ENCODE measurements around the gene HPN.
"Not testable (repeated sequence)": the region's sequence is repeated elsewhere in the genome, so short reads cannot be mapped to it uniquely, and the experiment has no call there.

Gene HPN

DNA sequence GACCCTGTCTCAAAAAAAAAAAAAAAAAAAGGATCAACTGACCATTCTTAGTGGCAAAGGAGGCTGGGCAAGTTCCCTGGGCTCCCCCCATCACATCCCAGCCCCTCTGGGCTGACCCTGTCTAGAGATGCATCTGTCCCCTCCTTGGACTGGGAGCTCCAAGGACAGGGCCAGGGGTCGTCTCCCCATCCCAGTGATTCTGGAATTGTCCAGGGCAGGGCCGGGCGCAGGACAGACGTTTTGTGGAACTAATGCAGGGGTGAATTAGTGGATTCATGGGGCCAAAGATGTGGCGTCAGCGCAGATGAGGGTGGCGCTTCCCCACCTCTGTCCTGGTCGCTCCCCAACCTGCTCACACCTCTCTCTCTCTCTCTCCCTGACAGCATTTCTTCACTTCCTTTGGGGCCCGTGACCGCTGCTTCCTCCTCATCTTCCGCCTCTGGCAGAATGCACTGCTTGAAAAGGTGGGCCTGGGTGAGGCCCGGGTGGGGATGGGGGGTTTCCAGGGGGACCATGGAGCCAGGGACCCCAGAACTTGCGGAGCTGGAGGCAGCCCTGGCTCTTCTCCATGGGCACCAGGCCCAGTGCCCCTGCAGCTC, 30.3 kb upstream of the HPN start:
- no peak overlapping the region for H3K9ac ChIP-seq (ENCODE audit: low read length)
- H3K9me3 ChIP-seq (ENCODE audit: low read length), result no peaks in the 10 kb centered on the region
- peaks cover 11% of the 10 kb centered on the region for H3K4me1 ChIP-seq (ENCODE audit: insufficient read depth, low read length)
- H3K36me3 ChIP-seq (ENCODE audit: insufficient read depth, low read length), result peaks cover 48% of the 10 kb centered on the region
- no peaks in the 10 kb centered on the region for H3K27me3 ChIP-seq (ENCODE audit: control insufficient read depth in 1 of 2, insufficient read depth in 2 of 2, low read length in 2 of 2)
- H3K27ac ChIP-seq (ENCODE audit: low read depth, low read length), result no peak overlapping the region
- H3K4me3 ChIP-seq (ENCODE audit: low read depth in 1 of 2, low read length in 2 of 2), result no peak overlapping the region

DNA sequence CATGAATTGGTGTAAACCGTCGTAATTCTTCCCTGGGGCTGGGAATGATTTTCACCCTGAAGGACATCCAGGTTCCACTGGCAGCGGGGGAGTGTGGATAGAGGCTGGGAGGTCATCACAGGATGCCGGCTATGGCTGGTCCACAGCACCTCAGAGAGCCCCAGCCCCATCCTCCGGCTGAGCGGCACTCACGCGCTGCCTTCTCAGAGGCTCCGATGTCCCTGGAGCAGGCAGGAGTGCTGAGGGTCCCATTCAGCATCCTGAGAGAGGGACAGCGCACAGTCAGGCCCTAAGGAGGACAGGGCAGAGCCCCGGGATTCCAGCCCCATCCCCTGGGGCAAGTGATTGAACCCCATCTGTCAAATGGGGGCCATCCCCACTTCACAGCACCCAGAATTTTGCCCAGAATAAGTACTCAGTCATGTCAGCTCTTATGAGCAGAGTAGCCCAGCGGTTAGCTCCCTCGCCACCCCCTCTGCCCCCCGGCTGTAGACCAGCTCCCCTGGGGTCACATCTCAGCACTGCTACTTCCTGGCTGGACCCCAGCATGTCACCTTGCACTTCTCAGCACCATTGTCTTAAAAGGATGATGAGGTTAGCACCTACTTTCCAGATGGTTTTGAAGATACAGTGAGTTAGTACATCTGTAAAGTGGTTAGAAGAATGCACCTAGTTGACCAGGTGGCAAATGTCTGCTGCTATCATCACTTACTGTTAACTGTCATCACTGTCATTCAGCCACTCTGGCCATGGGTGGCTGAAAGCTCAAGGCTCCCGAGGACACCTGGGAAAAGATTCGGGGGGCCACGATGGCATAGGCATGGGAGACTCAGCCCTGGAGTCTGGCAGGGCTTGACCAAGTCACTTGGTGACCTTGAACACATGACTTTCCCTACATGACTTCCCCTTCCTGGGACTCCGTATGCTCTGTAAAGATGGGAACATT, 29.5 kb upstream of the HPN start:
- no peaks in the 10 kb centered on the region for H3K27me3 ChIP-seq (ENCODE audit: control insufficient read depth in 1 of 2, insufficient read depth in 2 of 2, low read length in 2 of 2)
- no peak overlapping the region for H3K9ac ChIP-seq (ENCODE audit: low read length)
- no peak overlapping the region for H3K27ac ChIP-seq (ENCODE audit: low read depth, low read length)
- H3K36me3 ChIP-seq (ENCODE audit: insufficient read depth, low read length), result peaks cover 49% of the 10 kb centered on the region
- peaks cover 11% of the 10 kb centered on the region for H3K4me1 ChIP-seq (ENCODE audit: insufficient read depth, low read length)
- H3K4me3 ChIP-seq (ENCODE audit: low read depth in 1 of 2, low read length in 2 of 2), result no peak overlapping the region
- no peaks in the 10 kb centered on the region for H3K9me3 ChIP-seq (ENCODE audit: low read length)

DNA sequence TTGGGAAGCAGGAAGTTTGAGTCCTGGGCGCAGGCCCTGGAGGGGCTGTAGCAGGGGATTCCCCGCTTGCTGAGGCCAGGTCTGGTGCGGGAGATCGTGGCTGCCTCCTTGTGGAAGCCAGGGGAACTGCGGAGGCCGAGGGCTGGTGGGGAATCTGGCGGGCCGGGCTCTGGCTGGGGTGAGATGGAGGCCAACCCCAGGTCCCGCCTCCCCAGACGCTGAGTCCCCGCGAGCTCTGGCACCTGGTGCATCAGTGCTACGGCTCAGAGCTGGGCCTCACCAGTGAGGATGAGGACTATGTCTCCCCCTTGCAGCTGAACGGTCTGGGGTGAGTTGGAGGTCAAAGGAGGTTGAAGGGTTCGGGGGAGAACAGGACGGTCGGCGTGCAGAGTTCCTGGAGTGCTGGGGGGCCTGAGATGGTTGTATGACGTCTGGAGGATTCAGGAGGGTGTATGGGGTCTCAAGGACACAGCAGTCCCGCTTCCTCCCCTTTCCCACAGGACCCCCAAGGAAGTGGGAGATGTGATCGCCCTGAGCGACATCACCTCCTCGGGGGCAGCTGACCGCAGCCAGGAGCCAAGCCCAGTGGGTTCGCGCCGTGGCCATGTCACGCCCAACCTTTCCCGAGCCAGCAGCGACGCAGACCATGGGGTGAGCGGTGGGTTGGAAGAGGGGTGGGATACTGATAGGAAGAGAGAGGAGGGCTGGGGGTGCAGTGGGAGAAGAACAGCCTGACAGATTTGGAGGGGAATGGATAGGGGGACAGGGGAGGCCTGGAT, 28.3 kb upstream of the HPN start:
- no peak overlapping the region for H3K4me3 ChIP-seq (ENCODE audit: low read depth in 1 of 2, low read length in 2 of 2)
- H3K4me1 ChIP-seq (ENCODE audit: insufficient read depth, low read length), result peaks cover 11% of the 10 kb centered on the region
- H3K9ac ChIP-seq (ENCODE audit: low read length), result no peak overlapping the region
- H3K27ac ChIP-seq (ENCODE audit: low read depth, low read length), result no peak overlapping the region
- H3K27me3 ChIP-seq (ENCODE audit: control insufficient read depth in 1 of 2, insufficient read depth in 2 of 2, low read length in 2 of 2), result no peaks in the 10 kb centered on the region
- H3K9me3 ChIP-seq (ENCODE audit: low read length), result no peaks in the 10 kb centered on the region
- H3K36me3 ChIP-seq (ENCODE audit: insufficient read depth, low read length), result peaks cover 59% of the 10 kb centered on the region

DNA sequence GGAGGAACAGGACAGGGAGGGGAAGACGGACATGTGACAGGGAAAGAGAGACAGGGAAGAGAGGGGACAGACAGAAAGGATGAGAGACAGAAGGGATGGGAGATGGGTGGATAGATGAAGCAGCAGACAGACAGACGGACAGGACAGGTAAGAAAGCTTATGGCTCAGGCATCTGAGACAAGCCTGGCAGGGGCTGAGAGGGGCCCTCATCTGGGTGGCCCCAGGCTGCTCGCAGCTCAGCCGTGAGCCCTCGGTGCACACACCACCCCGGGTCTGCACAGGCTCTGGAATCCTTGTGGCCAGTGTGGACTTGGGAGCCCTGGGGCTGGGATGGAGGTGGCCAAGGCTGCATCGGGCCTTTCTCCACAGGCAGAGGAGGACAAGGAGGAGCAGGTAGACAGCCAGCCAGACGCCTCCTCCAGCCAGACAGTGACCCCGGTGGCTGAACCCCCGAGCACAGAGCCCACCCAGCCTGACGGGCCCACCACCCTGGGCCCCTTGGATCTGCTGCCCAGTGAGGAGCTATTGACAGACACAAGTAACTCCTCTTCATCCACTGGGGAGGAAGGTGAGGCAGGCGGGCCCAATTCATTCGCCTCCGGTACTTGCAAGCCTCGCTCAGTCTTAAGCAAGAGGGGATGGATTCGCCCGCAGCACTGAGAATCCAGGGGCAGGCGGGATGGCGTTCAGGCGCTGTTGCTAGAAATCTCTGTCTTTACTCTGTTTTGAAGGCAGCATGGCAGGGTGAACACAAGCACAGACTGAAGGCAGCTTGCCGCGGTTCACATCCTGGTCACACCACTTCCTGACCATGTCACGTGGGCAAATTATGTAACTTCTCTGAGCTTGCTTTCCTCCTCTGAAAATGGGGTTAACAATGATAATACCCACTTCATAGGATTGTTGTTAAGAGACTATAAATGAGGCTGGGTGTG, 27.4 kb upstream of the HPN start:
- H3K4me1 ChIP-seq (ENCODE audit: insufficient read depth, low read length), result peaks cover 11% of the 10 kb centered on the region
- no peak overlapping the region for H3K27ac ChIP-seq (ENCODE audit: low read depth, low read length)
- H3K27me3 ChIP-seq (ENCODE audit: control insufficient read depth in 1 of 2, insufficient read depth in 2 of 2, low read length in 2 of 2), result no peaks in the 10 kb centered on the region
- no peaks in the 10 kb centered on the region for H3K9me3 ChIP-seq (ENCODE audit: low read length)
- no peak overlapping the region for H3K4me3 ChIP-seq (ENCODE audit: low read depth in 1 of 2, low read length in 2 of 2)
- peaks cover 68% of the 10 kb centered on the region for H3K36me3 ChIP-seq (ENCODE audit: insufficient read depth, low read length)
- no peak overlapping the region for H3K9ac ChIP-seq (ENCODE audit: low read length)

DNA sequence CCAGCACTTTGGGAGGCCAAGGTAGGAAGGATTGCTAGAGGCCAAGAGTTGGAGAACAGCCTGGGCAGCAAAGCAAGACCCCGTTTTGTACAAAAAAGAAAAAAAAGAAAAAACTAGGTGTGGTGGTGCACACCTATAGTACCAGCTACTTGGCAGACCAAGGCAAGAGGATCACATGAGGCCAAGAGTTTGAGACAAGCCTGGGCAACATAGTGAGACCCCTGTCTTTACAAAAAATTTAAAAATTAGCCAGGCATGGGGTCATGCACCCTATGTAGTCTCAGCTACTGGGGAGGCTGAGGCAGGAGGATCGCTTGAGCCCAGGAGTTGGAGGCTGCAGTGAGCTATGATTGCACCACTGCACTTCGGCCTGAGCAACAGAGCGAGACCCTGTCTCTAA, 26.7 kb upstream of the HPN start:
- peaks cover 68% of the 10 kb centered on the region for H3K36me3 ChIP-seq (ENCODE audit: insufficient read depth, low read length)
- H3K9ac ChIP-seq (ENCODE audit: low read length); H3K27ac ChIP-seq (ENCODE audit: low read depth, low read length); H3K27me3 ChIP-seq (ENCODE audit: control insufficient read depth in 1 of 2, insufficient read depth in 2 of 2, low read length in 2 of 2); H3K9me3 ChIP-seq (ENCODE audit: low read length); H3K4me3 ChIP-seq (ENCODE audit: low read depth in 1 of 2, low read length in 2 of 2): not testable (repeated sequence)
- H3K4me1 ChIP-seq (ENCODE audit: insufficient read depth, low read length), result peaks cover 11% of the 10 kb centered on the region

DNA sequence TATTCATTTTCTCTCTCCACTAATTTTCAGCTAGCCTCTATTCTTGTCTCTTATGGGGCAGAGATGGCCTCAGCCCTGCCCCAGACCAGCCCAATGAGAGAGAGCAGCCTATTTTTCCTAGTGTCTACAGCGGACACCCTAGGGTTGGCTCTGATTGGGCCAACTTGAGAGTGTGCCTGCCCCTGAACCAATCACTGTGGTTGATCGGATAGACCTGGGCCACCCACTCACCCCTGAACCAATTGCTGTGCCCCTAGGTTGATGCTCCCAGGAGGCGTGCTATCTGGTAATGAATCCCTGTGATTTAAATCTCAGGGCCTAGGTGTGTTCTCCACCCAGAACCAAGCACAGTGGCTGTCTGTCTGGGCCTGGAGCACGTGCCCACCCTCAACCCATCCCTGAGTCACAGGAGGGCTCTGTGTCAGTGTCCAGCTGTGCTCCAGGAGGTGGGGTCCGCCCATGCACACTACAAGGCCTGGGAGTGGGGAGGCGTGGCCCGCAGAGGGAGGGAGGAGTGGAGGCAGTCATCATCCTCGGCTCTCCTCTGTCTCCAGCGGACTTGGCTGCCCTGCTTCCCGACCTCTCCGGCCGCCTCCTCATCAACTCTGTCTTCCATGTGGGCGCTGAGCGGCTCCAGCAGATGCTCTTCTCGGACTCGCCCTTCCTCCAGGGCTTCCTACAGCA, 26.1 kb upstream of the HPN start:
- Histone ChIP-seq H3K4me1 (ENCODE audit: insufficient read depth, low read length) (peaks cover 11% of the 10 kb centered on the region), H3K36me3 (ENCODE audit: insufficient read depth, low read length) (peaks cover 65% of the 10 kb centered on the region), H3K9me3 (ENCODE audit: low read length) (no peaks in the 10 kb centered on the region), H3K27me3 (ENCODE audit: control insufficient read depth in 1 of 2, insufficient read depth in 2 of 2, low read length in 2 of 2) (no peaks in the 10 kb centered on the region), H3K27ac (ENCODE audit: low read depth, low read length) (no peak overlapping the region), H3K4me3 (ENCODE audit: low read depth in 1 of 2, low read length in 2 of 2) (no peak overlapping the region), H3K9ac (ENCODE audit: low read length) (no peak overlapping the region)

DNA sequence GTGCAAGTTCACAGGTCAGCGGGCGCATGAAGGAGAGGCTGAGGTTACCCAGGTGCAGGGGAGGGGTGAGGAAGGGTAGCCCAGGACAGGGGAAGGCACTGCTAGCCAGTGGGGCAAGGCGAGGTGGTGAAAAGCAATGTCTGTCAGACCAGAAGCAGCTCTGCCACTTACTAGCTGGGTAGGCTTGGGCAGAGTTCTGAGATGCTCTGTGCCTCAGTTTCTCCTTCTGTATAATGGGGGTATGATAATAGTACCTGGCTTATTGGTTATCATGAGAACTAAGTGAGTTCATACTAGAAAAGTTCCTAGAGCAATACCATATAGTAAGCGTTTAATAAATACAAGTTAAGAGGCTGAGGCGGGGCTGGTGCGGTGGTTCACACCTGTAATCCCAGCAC, 25.6 kb upstream of the HPN start:
- Histone ChIP-seq H3K27ac (ENCODE audit: low read depth, low read length) (no peak overlapping the region), H3K4me3 (ENCODE audit: low read depth in 1 of 2, low read length in 2 of 2) (no peak overlapping the region), H3K27me3 (ENCODE audit: control insufficient read depth in 1 of 2, insufficient read depth in 2 of 2, low read length in 2 of 2) (no peaks in the 10 kb centered on the region), H3K9me3 (ENCODE audit: low read length) (no peaks in the 10 kb centered on the region), H3K9ac (ENCODE audit: low read length) (no peak overlapping the region), H3K4me1 (ENCODE audit: insufficient read depth, low read length) (peaks cover 11% of the 10 kb centered on the region), H3K36me3 (ENCODE audit: insufficient read depth, low read length) (peaks cover 66% of the 10 kb centered on the region)

DNA sequence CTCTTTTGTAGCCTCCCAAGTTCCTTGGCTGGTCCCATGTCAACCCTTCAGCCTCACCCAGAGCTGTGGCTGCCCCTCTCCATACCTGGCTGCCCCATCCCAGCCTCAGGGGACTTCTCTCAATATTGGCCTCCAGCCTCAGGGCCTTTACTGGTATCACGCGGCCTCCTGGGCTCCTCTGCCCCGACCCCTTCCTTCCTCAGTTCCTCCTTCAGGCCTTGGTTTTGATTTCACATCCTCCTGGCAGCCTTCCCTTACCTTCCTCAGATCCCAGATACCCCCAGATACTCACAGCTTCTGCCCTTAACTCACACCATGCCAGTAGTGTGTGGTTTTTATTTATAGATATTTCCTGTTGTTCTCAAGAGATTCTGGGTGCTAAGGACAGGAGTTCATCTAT, 24.0 kb upstream of the HPN start:
- Histone ChIP-seq H3K9ac (ENCODE audit: low read length) (no peak overlapping the region), H3K36me3 (ENCODE audit: insufficient read depth, low read length) (peaks cover 73% of the 10 kb centered on the region), H3K4me1 (ENCODE audit: insufficient read depth, low read length) (peaks cover 8% of the 10 kb centered on the region), H3K27ac (ENCODE audit: low read depth, low read length) (no peak overlapping the region), H3K9me3 (ENCODE audit: low read length) (no peaks in the 10 kb centered on the region), H3K27me3 (ENCODE audit: control insufficient read depth in 1 of 2, insufficient read depth in 2 of 2, low read length in 2 of 2) (no peaks in the 10 kb centered on the region), H3K4me3 (ENCODE audit: low read depth in 1 of 2, low read length in 2 of 2) (no peak overlapping the region)

DNA sequence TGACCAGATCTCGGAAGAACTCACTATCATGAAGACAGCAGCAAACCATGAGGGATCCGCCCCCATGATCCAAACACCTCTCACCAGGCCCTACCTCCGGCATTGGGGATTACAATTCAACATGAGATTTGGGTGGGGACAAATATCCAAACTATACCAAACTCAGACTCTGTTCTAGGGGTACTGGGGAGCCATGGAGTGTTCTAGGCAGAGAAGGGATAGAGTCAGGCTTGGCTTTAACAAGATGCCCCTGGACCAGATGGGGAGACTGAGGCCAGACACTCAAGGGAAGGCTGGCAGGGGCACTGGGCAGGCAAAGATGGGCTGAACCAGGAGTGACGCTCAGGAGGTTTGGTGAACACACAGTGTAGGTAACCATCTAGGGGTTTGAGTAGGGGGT, 23.1 kb upstream of the HPN start:
- Histone ChIP-seq H3K4me1 (ENCODE audit: insufficient read depth, low read length) (no peaks in the 10 kb centered on the region), H3K36me3 (ENCODE audit: insufficient read depth, low read length) (peaks cover 80% of the 10 kb centered on the region), H3K27me3 (ENCODE audit: control insufficient read depth in 1 of 2, insufficient read depth in 2 of 2, low read length in 2 of 2) (no peaks in the 10 kb centered on the region), H3K4me3 (ENCODE audit: low read depth in 1 of 2, low read length in 2 of 2) (no peak overlapping the region), H3K9me3 (ENCODE audit: low read length) (no peaks in the 10 kb centered on the region), H3K27ac (ENCODE audit: low read depth, low read length) (no peak overlapping the region), H3K9ac (ENCODE audit: low read length) (no peak overlapping the region)

DNA sequence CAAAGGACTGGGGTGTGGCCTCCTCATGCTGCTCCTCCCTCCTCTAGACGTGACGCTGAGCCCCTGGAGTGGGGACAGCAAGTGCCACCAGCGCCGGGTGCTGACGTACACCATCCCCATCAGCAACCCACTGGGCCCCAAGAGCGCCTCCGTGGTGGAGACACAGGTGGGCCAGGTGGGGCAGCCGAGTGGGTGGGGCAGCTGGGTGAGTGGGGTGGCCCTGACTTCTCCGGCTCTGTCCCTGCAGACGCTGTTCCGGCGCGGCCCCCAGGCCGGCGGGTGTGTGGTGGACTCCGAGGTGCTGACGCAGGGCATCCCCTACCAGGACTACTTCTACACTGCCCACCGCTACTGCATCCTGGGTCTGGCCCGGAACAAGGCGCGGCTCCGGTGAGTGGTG, 22.4 kb upstream of the HPN start:
- H3K36me3 ChIP-seq (ENCODE audit: insufficient read depth, low read length), result peaks cover 83% of the 10 kb centered on the region
- no peak overlapping the region for H3K27ac ChIP-seq (ENCODE audit: low read depth, low read length)
- H3K27me3 ChIP-seq (ENCODE audit: control insufficient read depth in 1 of 2, insufficient read depth in 2 of 2, low read length in 2 of 2), result no peaks in the 10 kb centered on the region
- H3K4me1 ChIP-seq (ENCODE audit: insufficient read depth, low read length), result no peaks in the 10 kb centered on the region
- H3K9me3 ChIP-seq (ENCODE audit: low read length), result no peaks in the 10 kb centered on the region
- no peak overlapping the region for H3K9ac ChIP-seq (ENCODE audit: low read length)
- no peak overlapping the region for H3K4me3 ChIP-seq (ENCODE audit: low read depth in 1 of 2, low read length in 2 of 2)
